Measurements from ENCODE around the gene DGKD.
"Not testable (repeated sequence)": the region's sequence is repeated elsewhere in the genome, so short reads cannot be mapped to it uniquely, and the experiment has no call there.

Gene DGKD

GRCh38 chr2:233362742-233363141 lies 8.4 kb downstream of the DGKD start:
- no peak for DNase-seq

DNA sequence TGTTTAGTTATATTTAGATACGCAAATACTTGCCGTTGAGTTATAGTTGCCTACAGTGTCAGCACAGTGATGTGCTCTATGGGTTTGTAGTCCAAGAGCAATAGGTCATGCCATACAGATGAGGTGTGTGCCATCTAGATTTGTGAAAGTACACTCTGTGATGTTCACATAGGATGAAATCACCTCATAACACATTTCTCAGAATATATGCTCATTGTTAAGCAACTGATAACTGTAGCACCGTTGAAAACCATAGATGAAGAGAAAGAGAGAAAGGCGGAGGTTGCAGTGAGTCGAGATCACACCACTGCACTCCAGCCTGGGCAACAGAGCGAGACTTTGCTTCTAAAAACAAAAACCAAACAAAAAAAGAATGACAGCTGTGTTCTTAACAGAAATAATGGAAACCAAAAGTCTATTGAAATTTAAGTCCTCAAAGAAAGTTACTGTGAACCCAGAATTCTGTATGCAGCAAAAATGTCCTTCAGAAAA lies 9.5 kb downstream of the DGKD start:
- DNase-seq: no peak

DNA sequence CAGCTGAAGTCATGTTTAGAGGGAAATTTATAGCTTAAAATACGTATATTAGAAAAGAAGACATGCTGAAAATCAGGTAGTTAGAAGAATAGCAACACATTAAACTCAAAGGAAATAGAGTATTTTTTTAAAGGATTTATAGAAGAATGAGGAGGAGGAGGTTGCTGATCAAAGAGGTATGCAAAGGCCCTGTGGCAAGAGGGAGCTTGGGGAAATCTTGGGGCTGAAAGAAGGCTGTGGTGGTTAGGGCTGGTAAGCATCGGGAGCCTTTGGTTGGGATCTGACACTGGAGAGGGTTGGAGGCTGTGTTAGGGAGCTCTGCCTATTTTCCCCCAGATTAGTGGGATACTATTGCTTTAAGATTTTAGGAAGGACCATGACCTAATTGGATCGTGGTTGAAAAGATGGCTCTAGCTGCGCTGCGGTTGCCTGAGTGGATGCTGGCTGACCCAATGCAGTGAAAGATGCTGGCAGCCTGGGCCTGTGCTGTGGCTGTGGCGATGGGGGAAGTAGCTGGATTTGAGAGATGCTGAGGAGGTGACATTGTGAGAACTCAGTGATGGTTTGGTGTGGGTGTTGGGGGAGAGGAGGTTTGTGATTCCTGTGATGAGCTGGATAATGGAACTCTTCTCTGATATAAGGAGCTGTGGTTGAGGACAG lies 11.7 kb downstream of the DGKD start:
- DNase-seq: no peak

- peak; percentile 64 to 76 (median 68) for DNase-seq
Measured at GRCh38 chr2:233367586-233367985, 13.3 kb downstream of the DGKD start.

- no peak for DNase-seq
Measured at GRCh38 chr2:233368756-233369155, 14.5 kb downstream of the DGKD start.

GRCh38 chr2:233369462-233369861 lies 15.2 kb downstream of the DGKD start:
- no peak for DNase-seq

DNA sequence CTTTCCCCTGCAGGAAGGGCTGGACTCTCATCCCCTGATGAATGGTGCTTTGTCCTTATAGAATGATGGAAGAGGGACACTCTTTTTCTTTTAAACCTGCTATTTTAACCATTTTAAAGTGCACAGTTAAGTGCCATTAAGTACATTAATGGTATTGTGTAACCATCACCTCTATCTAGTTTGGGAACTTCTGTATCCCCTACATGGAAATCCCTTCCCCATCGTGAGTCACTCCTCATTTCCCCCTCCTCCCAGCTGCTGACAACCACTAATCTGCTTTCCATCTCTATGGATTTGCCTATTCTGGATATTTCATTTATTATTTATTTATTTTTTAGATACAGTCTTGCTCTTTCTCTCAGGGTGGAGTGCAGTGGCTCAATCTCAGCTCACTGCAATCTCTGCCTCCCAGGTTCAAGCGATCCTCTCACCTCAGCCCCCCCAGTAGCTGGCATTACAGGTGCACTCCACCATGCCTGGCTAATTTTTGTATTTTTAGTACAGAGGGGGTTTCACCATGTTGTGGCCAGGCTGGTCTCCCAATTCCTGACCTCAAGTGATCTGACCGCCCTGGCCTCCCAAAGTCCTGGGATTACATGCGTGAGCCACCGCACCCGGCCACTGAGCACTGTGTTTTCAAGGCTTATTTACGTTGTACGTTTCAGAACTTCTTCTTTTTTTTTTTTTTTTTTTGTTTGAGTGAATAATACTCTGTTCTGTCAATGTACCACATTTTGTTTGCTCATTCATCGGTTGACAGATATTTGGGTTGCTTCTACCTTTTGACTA lies 15.8 kb downstream of the DGKD start:
- peak; percentile 77 to 86 (median 81) for DNase-seq

DNA sequence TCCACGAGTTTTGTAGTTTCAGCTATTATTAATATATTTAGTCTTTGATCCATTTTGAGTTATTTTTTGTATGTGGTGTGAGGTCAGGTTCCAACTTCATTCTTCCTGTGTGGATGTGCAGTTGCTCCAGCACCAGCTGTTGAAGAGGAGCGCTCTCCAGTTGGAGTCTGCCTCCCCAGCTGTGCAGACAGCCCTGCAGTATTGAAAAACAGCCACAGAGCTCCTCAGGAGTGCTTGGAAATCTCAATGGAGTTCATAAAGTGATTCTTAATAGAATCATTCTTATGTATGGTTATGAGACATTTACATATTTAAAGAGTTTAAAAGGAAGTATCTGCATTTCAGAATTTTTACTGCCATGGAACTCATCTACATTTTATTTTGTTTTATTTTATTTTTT lies 17.3 kb downstream of the DGKD start:
- no peak for DNase-seq

DNA sequence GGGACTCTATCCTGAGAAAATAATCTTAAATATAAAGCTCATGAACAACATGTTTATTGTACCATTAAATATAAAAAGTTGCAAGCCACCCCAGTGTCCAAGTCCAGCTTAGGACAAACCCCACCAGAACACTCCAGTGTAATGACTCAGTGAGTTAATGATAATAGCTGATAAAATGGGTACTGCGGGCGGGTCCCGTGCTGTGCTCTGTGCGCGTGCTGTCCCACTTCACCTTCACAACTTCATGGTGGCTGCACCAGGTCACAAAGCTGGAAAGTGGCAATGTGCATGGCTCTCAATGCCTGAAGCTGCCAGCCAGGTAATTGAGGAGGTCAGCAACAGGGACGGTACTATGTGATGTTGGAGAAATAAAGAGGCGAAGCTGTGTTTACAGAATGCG lies 18.6 kb downstream of the DGKD start:
- DNase-seq: no peak

- no peak for DNase-seq
Measured at GRCh38 chr2:233373316-233373715, 19.0 kb downstream of the DGKD start.

DNA sequence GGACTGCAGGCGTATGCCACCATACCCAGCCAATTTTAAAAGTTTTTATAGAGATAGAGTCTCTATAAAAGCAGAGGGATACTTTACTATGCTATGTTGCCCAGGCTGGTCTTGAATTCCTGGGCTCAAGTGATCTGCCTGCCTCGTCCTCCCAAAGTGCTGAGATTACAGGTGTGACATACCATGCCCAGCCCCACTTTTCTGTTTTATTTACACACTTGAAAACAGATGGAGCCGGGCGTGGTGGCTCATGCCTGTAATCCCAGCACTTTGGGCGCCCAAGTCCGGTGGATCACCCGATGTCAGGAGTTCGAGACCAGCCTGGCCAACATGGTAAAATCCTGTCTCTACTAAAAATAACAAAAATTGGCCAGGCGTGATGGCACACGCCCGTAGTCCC lies 20.5 kb downstream of the DGKD start:
- not testable (repeated sequence) for DNase-seq

DNA sequence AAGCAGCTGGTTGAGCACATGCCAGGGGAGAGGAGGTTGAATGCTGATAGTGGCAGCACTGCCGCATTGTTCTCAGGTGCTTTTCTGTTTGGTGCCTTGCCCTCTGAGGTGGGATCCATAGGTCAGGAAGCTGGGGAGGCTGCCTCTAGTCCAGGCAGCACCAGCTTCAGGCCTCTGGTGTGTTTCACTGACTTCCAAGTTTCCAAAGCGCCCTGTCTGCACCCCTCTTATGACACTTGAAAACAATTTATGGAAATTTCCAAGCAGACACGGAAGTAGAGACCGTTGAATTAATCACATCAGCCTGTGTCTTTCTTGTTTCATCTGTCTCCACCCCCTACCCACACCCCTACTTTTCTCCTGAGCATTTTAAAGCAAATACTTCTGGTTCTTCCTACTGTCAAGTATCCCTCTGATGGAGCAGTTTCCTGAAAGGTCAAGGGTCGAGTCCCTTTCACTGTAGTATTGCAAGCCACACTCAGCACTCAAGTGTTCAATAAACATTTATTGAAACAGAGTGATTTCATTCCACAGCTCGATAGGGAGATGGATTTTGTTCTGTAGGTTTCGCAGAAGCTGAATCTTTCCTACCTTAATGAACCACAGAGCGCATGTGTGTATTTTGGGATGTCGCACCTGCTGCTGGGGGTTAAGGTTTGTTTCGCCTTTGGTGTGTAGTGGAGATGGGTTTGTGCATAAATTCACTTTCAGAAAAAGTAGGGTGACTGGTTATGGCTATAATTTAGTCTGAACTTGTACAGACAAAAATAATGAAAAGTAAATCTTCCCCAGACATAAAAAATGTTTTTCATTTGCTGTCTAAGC lies 21.4 kb downstream of the DGKD start:
- DNase-seq: no peak

DNA sequence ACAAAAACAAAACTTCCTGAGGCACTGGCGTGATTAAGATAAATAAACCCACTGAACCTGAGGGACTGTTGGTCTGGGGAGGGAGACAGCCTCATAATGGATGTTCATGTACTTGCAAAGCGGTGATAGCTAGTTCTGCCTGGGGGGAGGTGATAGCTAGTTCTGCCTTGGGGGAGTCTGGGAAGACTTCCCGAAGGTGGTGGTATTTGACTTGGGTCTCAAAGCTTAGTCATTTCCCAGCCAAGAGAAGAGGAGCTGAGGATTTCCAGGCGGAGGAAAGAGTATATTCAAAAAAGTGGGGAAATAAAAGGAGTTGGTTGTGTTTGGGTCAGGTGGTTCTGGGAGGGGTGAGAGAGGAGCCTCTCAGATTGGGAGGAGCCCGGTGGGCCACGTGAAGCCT lies 24.7 kb downstream of the DGKD start:
- DNase-seq: no peak

DNA sequence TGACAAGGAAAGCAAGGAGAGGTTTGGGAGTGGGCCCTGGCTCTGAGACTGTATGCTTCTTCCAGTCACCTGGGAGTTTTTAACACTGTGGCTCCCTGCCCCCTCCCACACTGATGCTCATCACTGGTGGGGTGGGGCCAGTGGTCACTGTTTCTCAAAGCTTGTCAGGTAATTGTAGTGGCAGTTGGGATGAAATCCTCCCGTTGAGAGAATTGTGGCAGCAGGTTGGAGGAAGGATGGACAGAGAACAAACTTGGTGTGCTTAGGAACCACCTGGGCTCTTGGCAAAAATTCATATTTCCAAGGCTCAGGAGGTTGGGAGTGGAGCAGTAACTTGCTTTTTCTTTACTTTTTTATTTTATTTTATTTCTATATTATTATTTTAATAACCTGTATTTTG lies 25.1 kb downstream of the DGKD start:
- no peak for DNase-seq

DNA sequence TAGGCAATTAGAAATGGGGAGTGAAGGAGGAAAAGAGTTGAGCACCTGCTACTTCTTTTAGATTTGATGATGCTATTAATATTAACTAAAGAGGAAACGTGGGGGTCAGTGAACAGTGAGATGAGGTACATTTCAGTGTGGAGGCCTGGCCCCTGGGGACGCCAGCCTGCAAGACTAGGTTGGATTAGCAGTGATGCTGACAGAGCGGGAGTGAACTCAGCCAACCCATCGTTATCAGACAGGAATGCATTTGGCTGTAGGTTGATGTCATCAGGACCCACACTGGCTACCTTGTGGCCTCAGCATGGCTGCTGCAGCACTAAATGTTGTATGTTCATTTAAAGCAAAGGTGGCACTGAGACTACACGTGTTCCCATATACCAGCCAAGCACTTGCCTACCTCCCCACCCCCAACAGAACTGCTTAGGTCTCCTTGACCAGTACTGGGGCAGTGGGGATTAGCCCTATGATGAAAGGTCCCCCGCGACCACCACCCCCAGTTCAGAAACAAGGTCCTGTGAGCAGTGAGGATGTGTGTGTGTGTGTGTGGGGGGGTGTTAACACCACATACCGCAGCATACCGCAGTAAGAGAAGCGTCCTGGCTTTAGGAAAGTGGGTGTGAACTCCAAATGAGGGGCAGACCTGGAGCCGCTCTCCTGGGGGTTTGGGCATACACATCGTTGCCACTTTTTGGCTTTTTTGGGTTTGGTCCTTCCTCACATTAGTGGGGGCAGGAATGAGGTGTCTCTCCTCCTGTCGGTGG lies 26.0 kb downstream of the DGKD start:
- DNase-seq: no peak

DNA sequence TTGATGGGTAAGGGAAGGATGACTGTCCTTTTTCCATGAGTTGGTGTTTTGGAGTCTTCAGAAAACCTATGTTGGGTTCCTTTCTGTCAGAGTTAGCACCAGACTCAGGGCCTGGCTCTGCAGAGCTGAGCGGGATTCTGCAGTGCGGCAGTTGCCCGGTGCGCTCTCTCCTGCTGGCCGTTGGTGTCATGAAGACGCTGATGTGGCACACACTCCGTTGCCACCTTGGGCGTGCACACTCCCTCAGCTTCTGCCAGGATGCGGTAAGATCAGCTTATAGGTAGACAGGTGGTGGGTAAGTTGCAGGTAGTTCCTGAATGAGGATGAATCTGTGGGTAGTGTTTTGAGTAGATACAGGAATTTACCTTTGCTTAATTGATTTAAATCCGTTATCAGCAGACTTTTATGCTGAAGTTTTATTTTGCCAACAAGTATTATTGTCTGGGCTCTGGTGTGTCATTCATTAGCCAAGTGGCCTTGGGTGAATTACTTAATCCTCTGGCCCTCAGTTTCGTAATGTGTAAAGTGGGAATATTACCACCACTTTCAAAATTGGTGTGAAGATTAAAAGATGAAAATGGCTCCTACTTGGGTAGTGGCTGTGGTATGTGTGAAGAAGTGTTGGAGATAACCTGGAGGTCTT lies 26.8 kb downstream of the DGKD start:
- no peak for DNase-seq

DNA sequence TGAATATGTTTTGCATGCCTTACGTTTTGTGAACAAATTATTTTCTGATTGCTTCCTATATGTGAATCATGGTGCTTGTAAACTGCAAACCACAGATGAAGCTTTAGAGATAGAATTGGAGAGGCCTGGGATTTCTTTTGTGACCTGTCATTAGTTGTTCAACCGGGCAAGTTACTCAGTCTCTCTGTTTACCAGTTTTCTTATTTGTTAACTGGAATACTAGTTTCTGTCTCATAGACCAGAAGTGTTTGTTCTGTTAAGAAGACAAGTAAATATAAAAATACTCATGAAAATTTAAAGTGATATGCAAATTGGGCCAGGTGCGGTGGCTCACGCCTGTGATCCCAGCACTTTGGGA lies 27.3 kb downstream of the DGKD start:
- DNase-seq: no peak

DNA sequence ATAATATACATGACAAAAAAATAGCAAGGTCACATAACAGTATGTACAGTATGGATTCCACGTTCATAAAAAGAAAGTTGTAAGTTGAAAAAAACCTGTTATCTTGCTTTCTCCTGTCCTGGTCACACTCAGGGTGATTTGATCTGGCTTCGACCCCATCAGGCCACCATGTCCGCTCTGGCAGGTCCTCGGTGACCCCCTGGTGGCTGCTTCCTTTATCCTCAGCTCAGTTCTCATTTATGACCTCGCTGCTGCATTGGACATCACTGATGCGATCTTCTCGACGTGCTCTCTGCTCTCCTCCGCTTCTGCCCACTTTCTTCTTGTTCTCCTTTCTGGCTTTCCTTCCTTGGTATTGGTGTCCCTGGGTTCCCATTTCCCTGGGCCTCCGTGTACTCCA lies 29.7 kb downstream of the DGKD start:
- peak; percentile 27 to 49 (median 43) for DNase-seq

- DNase-seq: peak in 2 of 3 donors; percentile 20 to 21
Measured at GRCh38 chr2:233384811-233385488, 30.7 kb downstream of the DGKD start.

GRCh38 chr2:233385489-233386044 lies 31.3 kb downstream of the DGKD start:
- DNase-seq: no peak

DNA sequence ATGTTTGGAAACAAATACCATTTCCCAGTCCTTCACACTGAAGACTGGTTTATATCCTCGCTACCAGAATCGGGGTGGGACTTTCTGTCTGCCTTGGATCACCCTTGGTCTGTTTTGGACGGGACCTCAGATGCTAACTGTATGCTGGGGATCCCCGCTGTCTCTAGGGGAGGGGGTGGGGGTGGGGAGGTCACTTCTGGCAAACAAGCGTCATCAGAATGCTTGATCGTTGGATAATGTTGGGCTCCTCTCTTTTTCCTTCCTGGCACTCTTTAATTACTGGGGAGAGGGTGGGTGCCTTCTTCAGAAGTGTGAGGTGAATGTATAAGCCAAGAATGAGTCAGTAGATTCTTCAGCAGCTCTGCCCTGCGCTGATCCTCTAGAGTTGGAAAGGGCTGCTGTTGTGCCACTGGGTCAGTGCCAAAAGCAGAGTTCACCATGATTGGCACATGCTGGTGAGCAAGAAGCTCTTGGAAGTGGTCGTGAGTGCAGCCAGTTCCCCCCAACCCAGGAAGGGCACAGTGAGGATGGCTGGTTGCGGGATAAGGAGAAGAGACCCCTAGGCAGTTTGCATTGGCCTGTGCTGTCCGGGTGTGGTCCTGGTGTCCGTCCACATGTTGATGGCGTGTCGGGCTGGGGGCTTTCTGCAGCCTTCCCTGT lies 32.2 kb downstream of the DGKD start:
- no peak for DNase-seq
